ENCODE measurements around the gene USP6.
"Not testable (repeated sequence)": the region's sequence is repeated elsewhere in the genome, so short reads cannot be mapped to it uniquely, and the experiment has no call there.

USP6 gene

DNA sequence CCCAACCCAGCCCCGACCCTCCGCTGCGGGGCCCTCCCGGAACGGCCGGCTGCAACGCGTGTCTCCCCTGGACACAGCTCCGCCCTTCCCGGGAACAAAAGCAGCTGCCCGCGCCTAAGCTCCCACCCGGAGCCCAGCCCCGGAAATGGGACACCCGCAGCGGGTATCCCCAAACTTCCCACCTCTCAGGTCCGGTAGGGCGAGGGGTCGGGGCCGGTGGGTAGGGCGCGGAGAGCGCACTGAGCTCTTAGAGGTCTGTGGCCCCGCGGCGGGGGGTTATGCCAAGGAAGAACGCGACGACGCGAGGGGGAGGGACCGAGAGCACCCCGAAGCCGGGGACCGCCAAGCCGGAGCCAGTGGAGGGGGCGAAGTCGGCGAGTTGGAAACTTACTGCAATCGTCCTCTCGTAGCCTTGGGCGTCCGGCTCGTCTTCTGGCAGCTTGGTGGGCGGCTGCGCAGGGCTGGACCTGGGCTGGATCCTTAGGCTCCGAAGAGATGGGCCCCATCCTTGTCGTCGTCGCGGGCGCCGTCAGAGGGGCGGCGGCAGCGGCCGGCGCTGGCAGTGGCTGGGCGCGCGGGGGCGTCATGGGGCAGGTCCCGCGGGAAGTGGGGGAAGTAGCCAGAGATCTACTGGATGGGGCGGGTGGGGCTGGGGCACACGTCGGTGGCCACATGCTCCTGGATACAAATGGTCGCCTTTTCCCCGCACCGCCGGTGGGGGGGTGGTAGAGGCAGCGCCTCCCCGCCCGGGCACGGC, 6.9 kb downstream of the USP6 start:
- H3K27ac ChIP-seq (ENCODE audit: low read depth, low read length) = no peak overlapping the region
- no peaks in the 10 kb centered on the region for H3K36me3 ChIP-seq (ENCODE audit: control insufficient read depth, insufficient read depth, low read length)
- H3K9ac ChIP-seq (ENCODE audit: low read depth, low read length) = peak overlapping the region; percentile 48; the same call in 1 of the 2 replicates
- no peaks in the 10 kb centered on the region for H3K4me1 ChIP-seq (ENCODE audit: control insufficient read depth, insufficient read depth, low read length)
- no peaks in the 10 kb centered on the region for H3K9me3 ChIP-seq (ENCODE audit: control insufficient read depth, insufficient read depth, low read length)
- peaks cover 19% of the 10 kb centered on the region for H3K27me3 ChIP-seq (ENCODE audit: control insufficient read depth, insufficient read depth, low read length)
- peak overlapping the region; percentile 71 for H3K4me3 ChIP-seq (ENCODE audit: low read depth, low read length)

DNA sequence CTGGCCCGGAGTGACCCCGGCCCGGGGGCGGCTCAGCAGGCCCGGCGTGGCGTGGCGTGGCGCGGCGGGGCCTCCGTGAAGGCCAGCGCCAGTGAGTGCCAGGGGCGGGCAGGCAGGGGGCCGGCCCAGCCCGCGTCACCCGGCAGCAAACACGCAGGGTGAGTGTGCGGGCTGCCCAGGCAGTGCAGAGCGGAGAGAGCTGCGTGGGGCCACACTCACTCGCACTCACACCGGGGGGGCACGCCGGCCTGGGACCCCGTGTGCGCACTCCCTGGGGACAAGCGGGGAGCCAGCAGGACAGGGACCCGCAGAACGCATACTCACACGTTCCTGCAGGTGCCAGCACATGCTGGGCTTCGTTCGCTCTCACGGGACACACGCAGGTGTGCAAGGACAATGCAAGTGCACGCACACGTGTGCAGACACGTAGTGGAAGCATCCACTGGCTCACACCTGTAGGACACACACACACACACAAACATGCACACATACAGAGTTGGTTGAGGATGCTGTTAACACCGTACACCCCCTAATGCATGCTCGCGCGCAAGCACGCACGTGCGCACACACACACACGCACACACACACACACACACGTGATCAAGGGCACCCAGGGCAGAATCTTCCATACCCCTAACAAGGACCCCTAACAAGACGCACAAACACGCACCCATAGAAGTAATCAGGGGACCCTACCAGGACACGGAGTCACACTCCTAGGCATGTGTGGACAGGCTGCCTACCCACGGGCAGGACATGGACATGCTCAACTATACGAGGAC, 7.7 kb downstream of the USP6 start:
- Histone ChIP-seq H3K27me3 (ENCODE audit: control insufficient read depth, insufficient read depth, low read length) (peaks cover 19% of the 10 kb centered on the region), H3K9ac (ENCODE audit: low read depth, low read length) (no peak overlapping the region), H3K4me3 (ENCODE audit: low read depth, low read length) (peak overlapping the region; percentile 71; the same call in 1 of the 2 replicates), H3K9me3 (ENCODE audit: control insufficient read depth, insufficient read depth, low read length) (no peaks in the 10 kb centered on the region), H3K36me3 (ENCODE audit: control insufficient read depth, insufficient read depth, low read length) (no peaks in the 10 kb centered on the region), H3K4me1 (ENCODE audit: control insufficient read depth, insufficient read depth, low read length) (no peaks in the 10 kb centered on the region), H3K27ac (ENCODE audit: low read depth, low read length) (no peak overlapping the region)

DNA sequence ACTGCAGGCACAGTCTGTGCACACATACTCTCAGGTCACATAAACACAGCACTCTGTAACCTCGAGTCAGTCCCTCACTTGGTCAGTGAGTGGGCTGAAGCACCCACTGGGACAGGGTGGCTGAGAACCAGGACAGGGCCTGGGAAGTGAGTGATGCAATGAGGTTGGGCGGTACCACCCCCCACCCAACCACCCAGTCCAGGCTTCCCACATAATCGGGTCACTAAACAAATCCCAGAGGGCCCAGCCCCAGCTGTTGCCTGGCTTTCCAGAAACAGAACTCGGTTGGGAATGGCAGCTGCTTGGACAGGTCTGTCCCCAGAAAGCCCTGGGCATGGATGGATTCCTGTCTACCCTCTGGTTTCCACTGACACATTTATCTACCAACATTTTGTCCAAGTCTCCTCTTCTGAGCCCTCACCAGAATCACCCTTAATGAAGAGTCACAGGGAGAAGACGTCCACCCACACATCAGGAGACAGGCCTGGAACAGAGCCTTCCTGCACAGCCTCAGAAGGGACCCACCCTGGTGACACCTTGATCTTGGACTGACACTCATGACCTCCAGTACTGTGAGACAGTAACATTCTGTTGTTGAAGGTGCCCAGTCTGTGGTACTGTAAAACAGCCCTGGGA, 8.4 kb downstream of the USP6 start:
- H3K27me3 ChIP-seq (ENCODE audit: control insufficient read depth, insufficient read depth, low read length) = peaks cover 19% of the 10 kb centered on the region
- not testable (repeated sequence) for H3K9me3 ChIP-seq (ENCODE audit: control insufficient read depth, insufficient read depth, low read length); H3K27ac ChIP-seq (ENCODE audit: low read depth, low read length); H3K36me3 ChIP-seq (ENCODE audit: control insufficient read depth, insufficient read depth, low read length); H3K9ac ChIP-seq (ENCODE audit: low read depth, low read length); H3K4me1 ChIP-seq (ENCODE audit: control insufficient read depth, insufficient read depth, low read length); H3K4me3 ChIP-seq (ENCODE audit: low read depth, low read length)

DNA sequence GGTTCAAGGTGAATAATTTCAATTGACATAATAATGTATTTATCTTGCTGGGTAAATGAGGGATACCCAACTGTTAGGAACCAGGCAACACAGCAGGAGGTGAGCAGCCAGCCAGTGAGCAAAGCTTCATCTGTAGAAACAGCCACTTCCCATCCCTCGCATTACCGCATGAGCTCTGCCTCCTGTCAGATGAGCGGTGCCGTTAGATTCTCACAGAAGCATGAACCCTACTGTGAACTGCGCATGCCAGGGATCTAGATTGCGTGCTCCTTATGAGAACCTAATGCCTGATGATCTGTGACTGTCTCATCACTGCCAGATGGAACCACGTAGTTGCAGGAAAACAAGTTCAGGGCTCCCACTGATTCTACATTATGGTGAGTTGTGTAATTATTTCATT, 9.1 kb downstream of the USP6 start:
- H3K27ac ChIP-seq (ENCODE audit: low read depth, low read length); H3K9me3 ChIP-seq (ENCODE audit: control insufficient read depth, insufficient read depth, low read length); H3K9ac ChIP-seq (ENCODE audit: low read depth, low read length); H3K4me3 ChIP-seq (ENCODE audit: low read depth, low read length); H3K36me3 ChIP-seq (ENCODE audit: control insufficient read depth, insufficient read depth, low read length); H3K4me1 ChIP-seq (ENCODE audit: control insufficient read depth, insufficient read depth, low read length): not testable (repeated sequence)
- peaks cover 19% of the 10 kb centered on the region for H3K27me3 ChIP-seq (ENCODE audit: control insufficient read depth, insufficient read depth, low read length)

DNA sequence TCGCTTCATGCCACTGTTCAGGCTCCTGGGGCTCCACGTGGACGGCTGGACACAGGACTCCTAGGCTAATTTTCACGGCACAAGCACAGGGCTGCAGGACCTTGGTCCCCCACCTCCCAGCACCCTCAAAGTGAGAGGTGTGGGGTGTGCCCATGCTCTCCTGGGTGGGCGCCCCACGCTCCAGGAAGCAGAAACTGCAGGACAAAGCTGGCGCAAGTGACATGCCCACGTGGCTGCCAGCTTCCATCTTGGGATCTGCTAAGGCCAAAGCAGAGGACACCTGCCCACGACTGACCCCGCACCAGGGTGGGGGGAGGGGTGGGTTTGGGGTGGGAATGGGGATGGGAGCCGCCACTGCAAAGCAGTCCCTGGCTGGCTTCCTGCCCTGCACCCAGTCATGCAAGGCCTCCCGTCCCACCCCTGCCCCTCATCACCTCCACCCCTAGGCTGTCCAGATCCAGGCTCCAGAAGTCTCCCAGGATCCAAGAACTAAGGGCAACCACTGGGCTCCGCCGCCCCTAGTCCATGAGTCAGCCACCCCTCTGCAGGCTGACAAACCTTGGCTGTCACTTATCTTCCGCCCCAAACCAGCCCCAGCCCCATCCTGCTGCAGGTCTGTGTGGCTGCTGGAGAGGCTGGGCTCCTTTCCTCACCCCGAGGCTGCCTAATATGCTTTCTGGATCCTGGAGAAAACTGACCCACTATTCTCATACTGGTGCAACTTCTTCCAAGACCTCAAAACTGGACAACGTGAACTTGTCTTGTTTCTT, 11.1 kb downstream of the USP6 start:
- no peaks in the 10 kb centered on the region for H3K36me3 ChIP-seq (ENCODE audit: control insufficient read depth, insufficient read depth, low read length)
- H3K27ac ChIP-seq (ENCODE audit: low read depth, low read length) = no peak overlapping the region
- no peak overlapping the region for H3K9ac ChIP-seq (ENCODE audit: low read depth, low read length)

DNA sequence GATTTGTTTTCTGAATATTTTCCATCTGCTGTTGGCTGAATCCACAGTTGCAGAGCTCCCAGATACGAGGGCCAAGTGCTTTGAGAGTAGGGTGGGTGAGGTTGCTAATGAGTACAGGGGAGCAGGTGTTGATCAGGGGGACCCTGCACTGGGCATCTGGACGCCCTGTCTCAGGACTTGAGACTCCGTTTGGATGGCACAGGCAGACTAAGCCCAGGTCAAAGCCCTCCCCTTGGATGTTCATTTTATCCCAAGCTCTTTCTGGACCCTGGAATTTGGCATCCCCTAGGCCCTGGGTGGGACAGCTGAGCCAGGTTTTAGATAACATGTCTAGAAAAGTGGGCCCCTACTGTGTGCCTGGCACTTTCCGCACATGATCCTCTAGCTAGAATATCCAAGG, 12.1 kb downstream of the USP6 start:
- no peak overlapping the region for H3K4me3 ChIP-seq (ENCODE audit: low read depth, low read length)
- H3K27me3 ChIP-seq (ENCODE audit: control insufficient read depth, insufficient read depth, low read length) = peaks cover 9% of the 10 kb centered on the region; the same call in 1 of the 2 replicates
- no peak overlapping the region for H3K9ac ChIP-seq (ENCODE audit: low read depth, low read length)
- H3K9me3 ChIP-seq (ENCODE audit: control insufficient read depth, insufficient read depth, low read length) = no peaks in the 10 kb centered on the region
- H3K4me1 ChIP-seq (ENCODE audit: control insufficient read depth, insufficient read depth, low read length) = no peaks in the 10 kb centered on the region
- H3K27ac ChIP-seq (ENCODE audit: low read depth, low read length) = no peak overlapping the region
- no peaks in the 10 kb centered on the region for H3K36me3 ChIP-seq (ENCODE audit: control insufficient read depth, insufficient read depth, low read length)

More for the DNA sequence above, 11.1 kb downstream of the USP6 start:
- Histone ChIP-seq H3K4me3 (ENCODE audit: low read depth, low read length) (no peak overlapping the region), H3K9me3 (ENCODE audit: control insufficient read depth, insufficient read depth, low read length) (no peaks in the 10 kb centered on the region), H3K27me3 (ENCODE audit: control insufficient read depth, insufficient read depth, low read length) (peaks cover 19% of the 10 kb centered on the region), H3K4me1 (ENCODE audit: control insufficient read depth, insufficient read depth, low read length) (no peaks in the 10 kb centered on the region)

DNA sequence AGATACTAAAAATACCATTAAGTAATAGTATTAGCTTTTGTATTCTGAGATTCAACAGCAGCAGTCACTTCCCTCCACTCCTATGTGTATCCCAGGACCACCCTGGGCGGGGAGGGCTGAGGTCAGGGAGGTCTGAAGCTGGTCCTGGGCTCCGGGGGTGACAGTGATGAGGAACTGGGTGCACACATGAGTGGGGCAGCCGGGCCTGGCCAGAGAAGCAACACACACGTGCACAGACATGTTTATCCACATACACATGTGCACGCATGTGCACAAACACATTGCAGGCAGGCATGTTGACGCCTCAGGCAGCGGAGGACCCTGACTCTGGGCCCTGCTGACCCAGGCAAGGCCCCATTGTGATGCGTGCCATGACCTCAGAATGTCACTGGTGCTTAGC, 12.6 kb downstream of the USP6 start:
- H3K27ac ChIP-seq (ENCODE audit: low read depth, low read length); H3K4me3 ChIP-seq (ENCODE audit: low read depth, low read length); H3K4me1 ChIP-seq (ENCODE audit: control insufficient read depth, insufficient read depth, low read length); H3K9ac ChIP-seq (ENCODE audit: low read depth, low read length); H3K36me3 ChIP-seq (ENCODE audit: control insufficient read depth, insufficient read depth, low read length); H3K27me3 ChIP-seq (ENCODE audit: control insufficient read depth, insufficient read depth, low read length); H3K9me3 ChIP-seq (ENCODE audit: control insufficient read depth, insufficient read depth, low read length): not testable (repeated sequence)

DNA sequence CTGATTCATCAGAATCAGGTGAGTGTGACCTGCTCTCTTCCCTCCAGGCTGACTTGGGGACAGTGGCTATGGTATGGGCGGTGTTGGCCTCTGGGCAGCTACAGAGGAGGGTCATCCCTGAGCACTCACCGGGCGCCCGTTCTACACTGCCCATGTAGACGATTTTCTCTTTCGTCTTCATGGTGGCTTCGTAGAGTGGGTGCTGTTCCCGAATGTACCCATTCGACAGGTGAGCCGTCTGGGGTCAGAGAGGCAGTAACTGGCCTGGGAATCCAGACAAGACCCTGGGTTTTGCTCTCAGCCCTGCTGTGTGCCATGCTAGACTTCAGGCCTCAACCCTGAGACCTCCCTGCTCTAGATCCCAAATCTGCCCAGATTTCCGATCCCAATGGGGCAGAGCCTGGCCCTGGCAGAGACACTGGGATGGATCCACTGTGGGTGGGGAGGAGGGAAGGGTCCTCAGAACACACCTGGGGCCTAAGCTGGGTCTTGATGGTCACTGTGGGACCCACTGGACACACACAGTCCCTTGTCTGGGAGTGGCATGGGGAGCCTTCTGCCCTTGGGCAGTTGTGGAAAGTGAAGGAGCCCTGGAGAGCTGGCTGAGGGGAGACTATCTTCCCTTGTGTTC, 13.2 kb downstream of the USP6 start:
- no peaks in the 10 kb centered on the region for H3K4me1 ChIP-seq (ENCODE audit: control insufficient read depth, insufficient read depth, low read length)
- no peaks in the 10 kb centered on the region for H3K27me3 ChIP-seq (ENCODE audit: control insufficient read depth, insufficient read depth, low read length)
- no peak overlapping the region for H3K9ac ChIP-seq (ENCODE audit: low read depth, low read length)
- H3K9me3 ChIP-seq (ENCODE audit: control insufficient read depth, insufficient read depth, low read length) = no peaks in the 10 kb centered on the region
- H3K36me3 ChIP-seq (ENCODE audit: control insufficient read depth, insufficient read depth, low read length) = no peaks in the 10 kb centered on the region
- H3K27ac ChIP-seq (ENCODE audit: low read depth, low read length) = no peak overlapping the region
- H3K4me3 ChIP-seq (ENCODE audit: low read depth, low read length) = no peak overlapping the region

DNA sequence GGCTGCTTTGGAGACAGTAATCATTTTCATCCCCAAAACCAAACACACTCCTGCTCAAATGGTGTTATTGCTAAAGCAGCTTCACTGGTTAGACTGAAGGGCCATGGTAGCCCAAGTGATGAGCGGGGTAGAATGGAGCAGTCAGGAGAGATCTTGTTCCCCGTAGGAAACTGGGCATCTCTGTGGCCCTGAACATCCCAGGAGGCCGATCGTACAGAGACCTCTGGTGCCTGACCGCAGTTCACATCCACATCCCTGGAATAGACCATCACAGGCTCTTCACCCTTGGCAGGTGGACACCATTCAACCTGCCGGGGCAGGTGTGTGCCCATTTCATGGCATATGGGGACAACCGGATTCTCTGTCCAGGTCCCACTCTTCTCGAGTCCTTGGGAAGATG, 13.9 kb downstream of the USP6 start:
- H3K9me3 ChIP-seq (ENCODE audit: control insufficient read depth, insufficient read depth, low read length); H3K4me3 ChIP-seq (ENCODE audit: low read depth, low read length); H3K27me3 ChIP-seq (ENCODE audit: control insufficient read depth, insufficient read depth, low read length); H3K27ac ChIP-seq (ENCODE audit: low read depth, low read length); H3K4me1 ChIP-seq (ENCODE audit: control insufficient read depth, insufficient read depth, low read length); H3K9ac ChIP-seq (ENCODE audit: low read depth, low read length); H3K36me3 ChIP-seq (ENCODE audit: control insufficient read depth, insufficient read depth, low read length): not testable (repeated sequence)

DNA sequence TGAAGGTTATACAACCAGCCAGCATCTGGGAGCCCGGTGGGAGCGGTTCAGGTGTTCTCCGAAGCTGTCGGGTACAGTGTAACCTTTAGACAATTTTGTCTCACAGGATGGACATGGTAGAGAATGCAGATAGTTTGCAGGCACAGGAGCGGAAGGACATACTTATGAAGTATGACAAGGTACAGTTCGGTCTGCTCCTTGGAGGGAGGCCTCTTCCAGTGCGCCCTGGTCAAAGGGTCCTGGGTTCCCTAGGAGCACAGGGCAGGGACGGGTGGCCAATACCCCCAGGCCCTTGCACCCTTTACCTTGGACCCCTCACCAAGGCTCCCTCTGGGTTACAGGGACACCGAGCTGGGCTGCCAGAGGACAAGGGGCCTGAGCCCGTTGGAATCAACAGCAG, 14.4 kb downstream of the USP6 start:
- H3K4me3 ChIP-seq (ENCODE audit: low read depth, low read length); H3K36me3 ChIP-seq (ENCODE audit: control insufficient read depth, insufficient read depth, low read length); H3K27ac ChIP-seq (ENCODE audit: low read depth, low read length); H3K9me3 ChIP-seq (ENCODE audit: control insufficient read depth, insufficient read depth, low read length); H3K27me3 ChIP-seq (ENCODE audit: control insufficient read depth, insufficient read depth, low read length); H3K9ac ChIP-seq (ENCODE audit: low read depth, low read length); H3K4me1 ChIP-seq (ENCODE audit: control insufficient read depth, insufficient read depth, low read length): not testable (repeated sequence)

Measured in HUES48 (cell line).